Mesendoderm (in vitro differentiated cells): ENCODE results near the gene MACROH2A1.
A peak's percentile ranks its signal among the peaks of the same experiment; 100 is the strongest.

Experiments used
- DNase-seq: peaks from one replicate; pipeline ENCODE4 v3.0.0; 2013
- H2AK5ac ChIP-seq: 2 replicates; pipeline ENCODE4 v1.6.1; 2013; ENCODE audit warnings: low read length, inconsistent platforms
- H2BK120ac ChIP-seq: 2 replicates; pipeline ENCODE4 v1.6.1; 2013; ENCODE audit warnings: low read depth, mild to moderate bottlenecking, low read length, moderate library complexity, mixed read lengths
- H2BK15ac ChIP-seq: replicated peaks from 2 replicates; pipeline ENCODE4 v1.6.1; 2013; ENCODE audit warnings: low read depth, mild to moderate bottlenecking, moderate library complexity
- H2BK5ac ChIP-seq: 2 replicates; pipeline ENCODE4 v1.6.1; 2013; ENCODE audit warnings: low read length, inconsistent platforms
- H3K18ac ChIP-seq: 2 replicates; pipeline ENCODE4 v1.6.1; 2013; ENCODE audit warnings: mild to moderate bottlenecking, low read length, mixed read lengths
- H3K23ac ChIP-seq: one replicate; pipeline ENCODE4 v1.6.1; 2013; ENCODE audit warnings: low read length
- H3K27ac ChIP-seq: 2 replicates; pipeline ENCODE4 v1.5.1; 2013; ENCODE audit warnings: low read depth, mild to moderate bottlenecking, inconsistent platforms, low read length, moderate library complexity
- H3K27me3 ChIP-seq: 2 replicates; pipeline ENCODE4 v1.6.1; 2013; ENCODE audit warnings: low read length, control low read depth, mild to moderate bottlenecking, inconsistent platforms; ENCODE audit not compliant: insufficient read depth, poor library complexity
- H3K36me3 ChIP-seq: 2 replicates; pipeline ENCODE4 v1.6.1; 2013; ENCODE audit warnings: low read length, inconsistent platforms; ENCODE audit not compliant: control insufficient read depth, insufficient read depth
- H3K4ac ChIP-seq: one replicate; pipeline ENCODE4 v1.6.1; 2013; ENCODE audit warnings: low read depth, mild to moderate bottlenecking, low read length, moderate library complexity
- H3K4me1 ChIP-seq: 2 replicates; pipeline ENCODE4 v1.6.1; 2013; ENCODE audit warnings: low read depth, low read length, inconsistent platforms; ENCODE audit not compliant: control insufficient read depth
- H3K4me2 ChIP-seq: 2 replicates; pipeline ENCODE4 v1.6.1; 2013; ENCODE audit warnings: low read length
- H3K4me3 ChIP-seq: 2 replicates; pipeline ENCODE4 v1.5.1; 2013; ENCODE audit warnings: mild to moderate bottlenecking, low read length
- H3K56ac ChIP-seq: one replicate; pipeline ENCODE4 v1.6.1; 2013; ENCODE audit warnings: low read length
- H3K79me1 ChIP-seq: 2 replicates; pipeline ENCODE4 v1.6.1; 2013; ENCODE audit warnings: low read length, inconsistent platforms
- H3K79me2 ChIP-seq: 2 replicates; pipeline ENCODE4 v1.6.1; 2013; ENCODE audit warnings: mild to moderate bottlenecking, low read length; ENCODE audit not compliant: control insufficient read depth, insufficient read depth
- H3K9ac ChIP-seq: 2 replicates; pipeline ENCODE4 v1.6.1; 2013; ENCODE audit warnings: low read length, inconsistent platforms
- H4K5ac ChIP-seq: one replicate; pipeline ENCODE4 v1.6.1; 2013; ENCODE audit warnings: low read length
- H4K8ac ChIP-seq: one replicate; pipeline ENCODE4 v1.6.1; 2013; ENCODE audit warnings: low read depth, mild to moderate bottlenecking, control low read depth, low read length, moderate library complexity
- WGBS: extraction: QIAGEN DNeasy Blood & Tissue Kit; methylation state at CpG from one replicate; pipeline ENCODE4 v1.1.7; 2013; ENCODE audit warnings: low lambda C conversion rate, missing lambda C conversion rate; ENCODE audit not compliant: insufficient coverage; ENCODE audit errors: extremely low coverage; 5-methylcytosine and 5-hydroxymethylcytosine counted together

MACROH2A1 gene

GRCh38 chr5:135341696-135342550, 57.1 kb downstream of the MACROH2A1 start:
- Histone ChIP-seq H3K4ac (no peak overlapping the region), H3K4me2 (no peak overlapping the region), H3K23ac (no peak overlapping the region), H4K8ac (no peak overlapping the region), H3K36me3 (peaks cover 27% of the 10 kb centered on the region), H4K5ac (no peak overlapping the region), H2BK120ac (no peak overlapping the region), H3K27me3 (no peaks in the 10 kb centered on the region), H3K56ac (no peak overlapping the region), H2BK15ac (no peak overlapping the region), H2BK5ac (no peak overlapping the region), H3K79me2 (no peaks in the 10 kb centered on the region), H3K18ac (no peak overlapping the region), H3K9ac (no peak overlapping the region), H3K27ac (no peak overlapping the region), H3K79me1 (no peaks in the 10 kb centered on the region), H3K4me1 (no peaks in the 10 kb centered on the region), H3K4me3 (no peak overlapping the region), H2AK5ac (no peak overlapping the region)
- no peak for DNase-seq
- no CpG with 5 or more reads among the region's 7 CpGs for WGBS

- Histone ChIP-seq H2AK5ac (no peak overlapping the region), H3K4me1 (no peaks in the 10 kb centered on the region), H2BK120ac (no peak overlapping the region), H3K56ac (no peak overlapping the region), H3K23ac (no peak overlapping the region), H3K4ac (no peak overlapping the region), H3K27me3 (no peaks in the 10 kb centered on the region), H3K36me3 (peaks cover 27% of the 10 kb centered on the region), H3K27ac (no peak overlapping the region), H4K5ac (no peak overlapping the region), H2BK15ac (no peak overlapping the region), H3K79me2 (no peaks in the 10 kb centered on the region), H3K9ac (no peak overlapping the region), H3K18ac (no peak overlapping the region), H3K79me1 (no peaks in the 10 kb centered on the region), H2BK5ac (no peak overlapping the region), H3K4me3 (no peak overlapping the region), H3K4me2 (no peak overlapping the region), H4K8ac (no peak overlapping the region)
- no peak for DNase-seq
- WGBS = no CpG with 5 or more reads among the region's 5 CpGs
These were observed 57.9 kb downstream of the MACROH2A1 start for GRCh38 chr5:135341016-135341666.

- Histone ChIP-seq H3K4me2 (no peak overlapping the region), H3K36me3 (peaks cover 25% of the 10 kb centered on the region), H3K27ac (no peak overlapping the region)
These were observed 58.5 kb downstream of the MACROH2A1 start for GRCh38 chr5:135340568-135340967.

GRCh38 chr5:135339623-135340022, 59.4 kb downstream of the MACROH2A1 start:
- H2BK5ac ChIP-seq = no peak overlapping the region
- no peak overlapping the region for H3K4me2 ChIP-seq
- no peaks in the 10 kb centered on the region for H3K79me2 ChIP-seq
- H3K56ac ChIP-seq = no peak overlapping the region
- H4K5ac ChIP-seq = no peak overlapping the region
- no peaks in the 10 kb centered on the region for H3K79me1 ChIP-seq
- H3K27ac ChIP-seq = no peak overlapping the region
- no peak overlapping the region for H3K4ac ChIP-seq
- H3K9ac ChIP-seq = no peak overlapping the region
- no peak overlapping the region for H3K23ac ChIP-seq
- H3K4me1 ChIP-seq = no peaks in the 10 kb centered on the region
- DNase-seq = no peak
- H3K36me3 ChIP-seq = peaks cover 25% of the 10 kb centered on the region
- H3K18ac ChIP-seq = no peak overlapping the region
- no peaks in the 10 kb centered on the region for H3K27me3 ChIP-seq
- no peak overlapping the region for H3K4me3 ChIP-seq
- no CpG with 5 or more reads among the region's 4 CpGs for WGBS
- H4K8ac ChIP-seq = no peak overlapping the region
- no peak overlapping the region for H2BK120ac ChIP-seq
- no peak overlapping the region for H2BK15ac ChIP-seq
- no peak overlapping the region for H2AK5ac ChIP-seq

More at GRCh38 chr5:135340568-135340967, 58.5 kb downstream of the MACROH2A1 start:
- Histone ChIP-seq H4K8ac (no peak overlapping the region), H3K9ac (no peak overlapping the region), H3K27me3 (no peaks in the 10 kb centered on the region), H2BK120ac (no peak overlapping the region), H3K18ac (no peak overlapping the region), H4K5ac (no peak overlapping the region), H2BK5ac (no peak overlapping the region), H3K4me3 (no peak overlapping the region), H3K23ac (no peak overlapping the region), H3K79me2 (no peaks in the 10 kb centered on the region), H3K79me1 (no peaks in the 10 kb centered on the region), H2AK5ac (no peak overlapping the region), H3K4me1 (no peaks in the 10 kb centered on the region), H3K56ac (no peak overlapping the region), H3K4ac (no peak overlapping the region), H2BK15ac (no peak overlapping the region)
- no CpG with 5 or more reads among the region's 2 CpGs for whole genome bisulfite sequencing
- DNase-seq = no peak

DNA sequence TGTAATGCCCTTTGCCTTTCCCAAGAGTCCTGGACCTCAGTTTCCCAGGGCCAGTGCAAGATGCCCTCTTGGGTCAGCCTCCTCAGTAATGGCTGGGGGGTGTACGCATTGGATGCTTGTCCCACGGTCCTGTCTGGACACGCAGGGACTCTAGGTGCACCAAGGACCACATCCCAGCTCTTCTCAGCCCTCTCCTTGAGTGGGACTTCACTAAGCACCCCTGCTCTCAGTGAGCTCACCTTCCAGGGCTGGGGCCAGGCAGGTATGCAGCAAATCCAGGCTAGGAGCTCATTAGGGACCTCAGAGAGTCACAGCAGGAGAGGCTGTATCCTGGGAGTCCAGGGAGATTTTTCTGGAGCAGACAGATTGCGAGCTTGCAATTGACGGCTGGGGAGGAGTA, 59.8 kb downstream of the MACROH2A1 start:
- WGBS = no CpG with 5 or more reads among the region's 5 CpGs
- Histone ChIP-seq H3K4me3 (no peak overlapping the region), H3K36me3 (peaks cover 25% of the 10 kb centered on the region), H3K56ac (no peak overlapping the region), H3K9ac (no peak overlapping the region), H2BK15ac (no peak overlapping the region), H3K4ac (no peak overlapping the region), H3K4me1 (no peaks in the 10 kb centered on the region), H2BK5ac (no peak overlapping the region), H4K8ac (no peak overlapping the region), H3K27ac (no peak overlapping the region), H3K4me2 (no peak overlapping the region), H2BK120ac (no peak overlapping the region), H3K27me3 (no peaks in the 10 kb centered on the region), H3K79me2 (no peaks in the 10 kb centered on the region), H4K5ac (no peak overlapping the region), H3K18ac (no peak overlapping the region), H2AK5ac (no peak overlapping the region), H3K79me1 (no peaks in the 10 kb centered on the region), H3K23ac (no peak overlapping the region)
- DNase-seq = peak; percentile 12
